ENCODE measurements around the gene PTCHD1. TPM values are rescaled to one million over a fixed set of nuclear protein-coding genes. Genes with fewer than 3 reads are reported as not detected.

The PTCHD1 gene
- total RNA-seq, 4 donors from 2014 or later = 7.8 to 24.8 (median 9.6) TPM

DNA sequence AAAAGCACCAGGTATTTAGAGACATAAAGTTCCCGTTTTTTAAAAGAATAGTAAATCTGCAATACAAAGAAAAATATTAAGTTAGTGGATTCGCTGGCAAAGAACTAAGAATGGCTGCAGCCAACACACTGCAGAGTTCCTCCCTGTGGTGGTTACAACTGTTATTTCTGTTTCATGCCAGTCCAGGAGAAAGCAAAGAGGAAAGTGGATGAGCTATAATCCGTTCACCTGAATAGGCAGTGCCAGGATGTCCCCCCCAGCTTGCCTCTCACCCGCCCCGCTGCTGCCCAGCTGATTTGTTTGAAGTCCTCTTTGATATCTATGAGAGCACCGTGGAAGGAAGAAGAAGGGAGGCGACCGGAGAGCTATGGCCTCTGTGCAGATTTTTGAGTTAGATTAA, 63.9 kb downstream of the PTCHD1 start:
- no peaks in the 10 kb centered on the region for H3K36me3 ChIP-seq
- H3K27ac ChIP-seq = no peak overlapping the region
- no peaks in the 10 kb centered on the region for H3K9me3 ChIP-seq
- H3K27me3 ChIP-seq = no peaks in the 10 kb centered on the region
- H3K4me1 ChIP-seq = no peaks in the 10 kb centered on the region
- 34 to 73% methylated on average over 2 to 5 of the region's 8 CpGs for WGBS, 2 donors (ENCODE audit: low coverage in 1 of 2)
- ATAC-seq = no peak
- TF ChIP-seq POLR2AphosphoS5 (IDR thresholded peaks at IDR 0.05) (no peak), POLR2A (IDR thresholded peaks at IDR 0.05) (no peak)
- H3K4me3 ChIP-seq = no peak overlapping the region

DNA sequence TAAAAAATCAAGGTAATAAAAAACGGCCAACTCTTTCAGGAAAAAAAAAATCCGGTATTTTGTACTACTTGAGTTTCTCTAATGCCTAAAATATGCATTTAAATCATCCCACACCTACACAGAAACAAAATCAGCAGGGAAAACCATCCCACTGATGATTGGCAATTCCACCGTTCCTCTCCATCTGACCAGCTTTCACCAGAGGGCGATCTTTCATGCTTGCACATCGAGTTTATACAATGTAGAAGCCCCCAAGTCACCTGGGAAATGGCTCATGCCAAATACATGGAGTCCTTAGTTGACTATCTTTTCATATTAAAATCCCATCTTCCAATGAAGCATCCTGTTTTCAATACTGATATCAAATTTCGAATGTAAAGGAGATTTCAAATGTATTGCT, 69.2 kb downstream of the PTCHD1 start:
- TF ChIP-seq, protein P1, sequence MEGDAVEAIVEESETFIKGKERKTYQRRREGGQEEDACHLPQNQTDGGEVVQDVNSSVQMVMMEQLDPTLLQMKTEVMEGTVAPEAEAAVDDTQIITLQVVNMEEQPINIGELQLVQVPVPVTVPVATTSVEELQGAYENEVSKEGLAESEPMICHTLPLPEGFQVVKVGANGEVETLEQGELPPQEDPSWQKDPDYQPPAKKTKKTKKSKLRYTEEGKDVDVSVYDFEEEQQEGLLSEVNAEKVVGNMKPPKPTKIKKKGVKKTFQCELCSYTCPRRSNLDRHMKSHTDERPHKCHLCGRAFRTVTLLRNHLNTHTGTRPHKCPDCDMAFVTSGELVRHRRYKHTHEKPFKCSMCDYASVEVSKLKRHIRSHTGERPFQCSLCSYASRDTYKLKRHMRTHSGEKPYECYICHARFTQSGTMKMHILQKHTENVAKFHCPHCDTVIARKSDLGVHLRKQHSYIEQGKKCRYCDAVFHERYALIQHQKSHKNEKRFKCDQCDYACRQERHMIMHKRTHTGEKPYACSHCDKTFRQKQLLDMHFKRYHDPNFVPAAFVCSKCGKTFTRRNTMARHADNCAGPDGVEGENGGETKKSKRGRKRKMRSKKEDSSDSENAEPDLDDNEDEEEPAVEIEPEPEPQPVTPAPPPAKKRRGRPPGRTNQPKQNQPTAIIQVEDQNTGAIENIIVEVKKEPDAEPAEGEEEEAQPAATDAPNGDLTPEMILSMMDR (IDR thresholded peaks at IDR 0.05) = no peak
- TF ChIP-seq POLR2AphosphoS5 (IDR thresholded peaks at IDR 0.05) (no peak), POLR2A (IDR thresholded peaks at IDR 0.05) (no peak)
- Histone ChIP-seq H3K27me3 (no peaks in the 10 kb centered on the region), H3K4me1 (no peaks in the 10 kb centered on the region), H3K27ac (no peak overlapping the region), H3K36me3 (no peaks in the 10 kb centered on the region), H3K9me3 (no peaks in the 10 kb centered on the region), H3K4me3 (no peak overlapping the region)
- no peak for ATAC-seq
- 68 to 80% methylated on average over 4 to 5 of the region's 6 CpGs for WGBS, 2 donors (ENCODE audit: low coverage in 1 of 2)

DNA sequence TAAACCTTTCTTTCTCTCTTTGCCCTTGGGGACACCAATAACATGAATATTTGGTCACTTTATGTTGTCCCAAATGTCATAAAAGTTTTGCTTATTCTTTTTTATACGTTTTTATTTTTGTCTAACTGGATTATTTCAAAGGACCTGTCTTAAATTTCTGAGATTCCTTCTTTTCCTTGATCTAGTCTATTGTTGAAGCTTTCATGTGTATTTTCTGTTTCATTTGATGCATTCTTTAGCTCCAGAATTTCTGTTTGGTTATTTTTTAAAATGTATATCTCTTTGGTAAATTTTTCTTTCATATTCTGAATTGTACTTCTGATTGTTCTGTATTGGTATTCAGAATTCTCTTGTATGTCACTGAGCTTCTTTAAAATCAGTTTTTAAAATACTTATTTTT, 88.3 kb downstream of the PTCHD1 start:
- WGBS, 2 donors (ENCODE audit: low coverage in 1 of 2) = 57 to 88% methylated on average over 1 of the region's 1 CpG
- no peaks in the 10 kb centered on the region for H3K27me3 ChIP-seq
- peaks cover 0 to 6% (median 0%) of the 10 kb centered on the region in 3 donors for H3K9me3 ChIP-seq

DNA sequence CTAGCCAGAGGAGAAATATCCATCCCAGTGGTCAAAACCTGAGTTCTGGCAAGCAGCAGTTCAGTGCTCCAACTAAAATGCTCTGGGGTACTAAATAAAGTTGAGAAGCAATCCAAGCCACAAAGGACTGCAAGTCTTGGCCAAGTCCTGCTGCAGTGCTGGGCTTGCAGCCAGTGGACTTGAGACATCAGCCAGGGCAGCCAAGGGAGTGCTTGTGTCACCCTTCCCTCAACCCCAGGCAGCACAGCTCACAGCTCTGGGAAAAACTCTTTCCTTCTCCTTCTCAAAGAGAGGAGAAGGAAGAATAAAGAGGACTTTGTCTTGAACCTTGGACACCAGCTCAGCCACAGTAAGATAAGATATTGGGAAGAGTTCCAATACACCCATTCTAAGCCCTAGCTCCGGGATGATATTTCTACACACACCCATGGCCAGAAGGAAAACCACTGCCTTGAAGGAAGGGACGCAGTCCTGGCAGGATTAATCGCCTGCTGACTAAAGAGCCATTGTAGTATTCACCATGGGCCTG, 99.8 kb downstream of the PTCHD1 start:
- Histone ChIP-seq H3K27ac (peak overlapping the region in 3 of 4 donors; percentile 35 to 59 (median 55)), H3K4me1 (peaks cover 0 to 20% (median 3%) of the 10 kb centered on the region in 3 donors), H3K27me3 (no peaks in the 10 kb centered on the region), H3K4me3 (no peak overlapping the region), H3K36me3 (no peaks in the 10 kb centered on the region), H3K9me3 (no peaks in the 10 kb centered on the region)
- ATAC-seq = peak; percentile 83
- TF ChIP-seq POLR2AphosphoS5 (IDR thresholded peaks at IDR 0.05) = peak; percentile 49
- TF ChIP-seq, protein P1 (IDR thresholded peaks at IDR 0.05) = no peak
- 71% methylated on average over 1 of the region's 3 CpGs; no CpG with 5 or more reads in 1 of the 2 donors for WGBS, 2 donors (ENCODE audit: low coverage in 1 of 2)

More for the DNA sequence above, 88.3 kb downstream of the PTCHD1 start:
- H3K4me1 ChIP-seq = no peaks in the 10 kb centered on the region
- TF ChIP-seq POLR2AphosphoS5 (IDR thresholded peaks at IDR 0.05) (no peak), POLR2A (IDR thresholded peaks at IDR 0.05) (no peak)
- H3K4me3 ChIP-seq = no peak overlapping the region
- no peaks in the 10 kb centered on the region for H3K36me3 ChIP-seq
- H3K27ac ChIP-seq = no peak overlapping the region
- ATAC-seq = no peak

DNA sequence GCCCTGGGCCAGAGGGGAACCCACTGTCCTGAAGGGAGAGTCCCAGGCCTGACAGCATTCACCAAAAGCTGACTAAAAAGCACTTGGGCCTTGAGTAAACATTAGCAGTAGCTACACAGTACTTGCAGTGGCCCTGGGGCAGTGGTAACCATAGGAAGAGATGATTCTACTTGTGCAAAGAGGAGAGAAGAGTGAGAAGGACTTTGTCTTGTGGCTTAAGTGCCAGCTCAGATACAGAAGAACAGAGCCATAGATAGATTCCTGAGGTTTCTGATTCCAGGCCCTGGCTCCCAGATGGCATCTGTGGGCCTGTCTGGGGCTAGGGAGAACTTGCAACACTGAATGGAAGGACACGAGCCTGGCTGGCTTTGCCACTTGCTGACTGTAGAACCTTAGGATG, 100.5 kb downstream of the PTCHD1 start:
- Histone ChIP-seq H3K36me3 (no peaks in the 10 kb centered on the region), H3K9me3 (no peaks in the 10 kb centered on the region), H3K4me3 (no peak overlapping the region), H3K27ac (peak overlapping the region in 3 of 4 donors; percentile 35 to 59 (median 55)), H3K4me1 (peaks cover 0 to 20% (median 3%) of the 10 kb centered on the region in 3 donors), H3K27me3 (no peaks in the 10 kb centered on the region)
- TF ChIP-seq, protein P1 (IDR thresholded peaks at IDR 0.05) = no peak
- TF ChIP-seq POLR2A (IDR thresholded peaks at IDR 0.05) = no peak
- no peak for TF ChIP-seq EP300 (IDR thresholded peaks at IDR 0.05)
- no peak for TF ChIP-seq POLR2AphosphoS5 (IDR thresholded peaks at IDR 0.05)
- WGBS, 2 donors (ENCODE audit: low coverage in 1 of 2) = 40% methylated on average over 1 of the region's 1 CpG; no CpG with 5 or more reads in 1 of the 2 donors
- no peak for ATAC-seq

DNA sequence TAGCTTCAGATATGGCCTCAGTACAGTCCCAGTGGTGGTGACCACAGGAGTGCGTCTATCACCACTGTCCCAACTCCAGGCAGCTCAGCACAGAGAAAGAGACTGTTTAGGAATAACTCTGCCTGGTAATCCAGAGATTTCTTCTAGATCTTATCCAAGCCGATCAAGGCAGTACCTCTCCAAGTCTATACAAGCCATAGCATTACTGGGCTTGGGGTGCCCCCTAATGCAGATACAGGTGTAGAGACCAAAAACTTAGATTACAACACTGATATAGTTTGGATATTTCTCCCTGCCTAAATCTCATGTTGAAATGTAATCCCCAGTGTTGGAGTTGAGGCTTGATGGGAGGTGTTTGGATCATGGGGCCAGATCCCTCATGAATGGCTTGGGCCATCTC, 100.9 kb downstream of the PTCHD1 start:
- Histone ChIP-seq H3K9me3 (no peaks in the 10 kb centered on the region), H3K36me3 (no peaks in the 10 kb centered on the region), H3K27ac (peak overlapping the region in 1 of 4 donors; percentile 59), H3K4me1 (peaks cover 0 to 20% (median 3%) of the 10 kb centered on the region in 3 donors), H3K4me3 (no peak overlapping the region), H3K27me3 (no peaks in the 10 kb centered on the region)
- ATAC-seq = no peak
- no peak for TF ChIP-seq EP300 (IDR thresholded peaks at IDR 0.05)
- TF ChIP-seq POLR2AphosphoS5 (IDR thresholded peaks at IDR 0.05) = no peak
- TF ChIP-seq, protein P1 (IDR thresholded peaks at IDR 0.05) = no peak
- 50 to 80% methylated on average over 1 of the region's 2 CpGs for WGBS, 2 donors (ENCODE audit: low coverage in 1 of 2)

Data from gastroesophageal sphincter (tissue), 4 donors.